GM23248 (cell line): ENCODE measurements around the gene GPHA2.

Source experiments
- EZH2 ChIP-seq: fragments of 200-600 bp; sonication (generic); IDR thresholded peaks from 2 replicates; pipeline ENCODE4 v1.6.1; 2018; ENCODE audit warnings: antibody characterized with exemption, mild to moderate bottlenecking; ENCODE audit not compliant: insufficient read depth, poor library complexity, severe bottlenecking
- EZH2phosphoT487 ChIP-seq: fragments of 200-600 bp; sonication (generic); IDR thresholded peaks from 2 replicates; pipeline ENCODE4 v1.6.1; 2018; ENCODE audit warnings: antibody characterized with exemption, moderate library complexity, mild to moderate bottlenecking, low read depth; ENCODE audit not compliant: insufficient read depth

DNA sequence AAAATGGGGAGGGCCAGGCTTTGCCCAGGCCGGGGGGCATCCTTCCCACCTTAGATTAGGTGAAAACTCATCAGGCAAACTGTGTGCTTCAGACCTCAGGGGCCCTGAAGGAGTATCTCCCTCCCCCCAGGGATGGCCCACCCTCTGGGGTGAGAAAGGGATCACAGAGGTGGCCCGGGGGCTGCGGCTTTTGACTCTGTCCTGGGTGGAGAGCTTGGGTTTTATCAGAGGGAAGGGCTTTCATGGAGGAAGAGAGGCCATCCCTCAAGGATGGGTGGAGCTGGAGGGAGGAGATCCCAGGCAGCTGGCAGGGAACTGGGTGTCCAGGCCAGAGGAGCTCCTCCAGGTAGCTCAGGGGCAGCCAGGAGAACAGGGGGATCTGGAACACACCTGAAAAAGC, 14.3 kb downstream of the GPHA2 start:
- TF ChIP-seq EZH2 (no peak), EZH2phosphoT487 (no peak)
